VCaP (cell line): ENCODE data around the gene TMCC3.

Experiments used
- H3K27ac ChIP-seq: fragments of 450-650 bp; 2 replicates; pipeline ENCODE4 v1.5.1; 2017
- CTCF ChIP-seq: fragments of 450-650 bp; conservative IDR thresholded peaks from 2 replicates; pipeline ENCODE4 v1.5.1; 2017; ENCODE audit warnings: mild to moderate bottlenecking, moderate library complexity

Gene TMCC3

GRCh38 chr12:94633401-94633800, 17.0 kb downstream of the TMCC3 start:
- no peak overlapping the region; the same call in 1 of the 2 replicates for H3K27ac ChIP-seq
- no peak for TF ChIP-seq CTCF

GRCh38 chr12:94631058-94631457, 19.3 kb downstream of the TMCC3 start:
- no peak for TF ChIP-seq CTCF
- peak overlapping the region; percentile 6; the same call in 1 of the 2 replicates for H3K27ac ChIP-seq

GRCh38 chr12:94628819-94629472, 21.4 kb downstream of the TMCC3 start:
- no peak for TF ChIP-seq CTCF
- H3K27ac ChIP-seq = no peak overlapping the region

GRCh38 chr12:94628369-94628768, 22.0 kb downstream of the TMCC3 start:
- H3K27ac ChIP-seq = no peak overlapping the region
- TF ChIP-seq CTCF = no peak

- no peak for TF ChIP-seq CTCF
- no peak overlapping the region for H3K27ac ChIP-seq
These were observed 24.8 kb downstream of the TMCC3 start for GRCh38 chr12:94625531-94625930.

- peak overlapping the region; percentile 75 for H3K27ac ChIP-seq
These were observed 27.0 kb downstream of the TMCC3 start for GRCh38 chr12:94623161-94623920.

More at GRCh38 chr12:94623161-94623920, 27.0 kb downstream of the TMCC3 start:
- no peak for TF ChIP-seq CTCF
